ENCODE results near the gene TMCC3. TPM values are rescaled to one million over a fixed set of nuclear protein-coding genes. Genes with fewer than 3 reads are reported as not detected.

TMCC3 gene
- total and polyA plus RNA-seq, 9 of the 15 experiments (the other 6 are each of a cell fraction or from before 2014, with no cell fraction given): not detected

DNA sequence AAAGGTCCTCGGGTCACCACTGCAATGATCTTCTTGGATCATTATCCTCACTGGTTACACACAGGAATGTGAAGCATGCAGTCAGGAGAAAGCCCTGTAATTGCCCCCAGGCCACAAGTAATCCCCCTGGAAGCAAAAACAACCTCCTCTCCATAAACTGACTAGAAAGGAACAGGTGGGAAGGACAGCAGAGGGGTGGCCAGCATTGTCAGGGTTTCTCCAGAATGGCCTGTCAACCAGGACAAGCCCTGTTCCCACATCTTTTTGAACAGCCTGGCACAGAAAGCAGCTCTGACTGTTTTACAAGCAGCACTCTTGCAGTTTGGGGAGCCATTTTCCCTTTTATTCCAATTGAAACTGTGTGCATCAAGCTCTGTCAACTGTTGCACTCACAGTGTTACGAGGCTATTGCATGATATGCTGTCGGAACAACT is 36.1 kb downstream of the TMCC3 start:
- ATAC-seq (no peak), DNase-seq (ENCODE audit: extremely low read depth in 1 of 4, low spot score in 3 of 4) (no peak), FAIRE-seq (no peak)
- H2AFZ ChIP-seq (ENCODE audit: low read depth, low read length): no peak overlapping the region
- H3K9ac ChIP-seq (ENCODE audit: insufficient read depth in 1 of 2, low read depth in 2 of 2, low read length in 2 of 2): no peak overlapping the region
- H3K79me2 ChIP-seq (ENCODE audit: control insufficient read depth, insufficient read depth, low read length): no peaks in the 10 kb centered on the region
- CTCF ChIA-PET (ENCODE audit: low intra/inter-chr PET ratio): no interaction called here
- WGBS (ENCODE audit: insufficient coverage, low coverage, missing lambda C conversion rate): 0% methylated on average over 3 of the region's 3 CpGs
- no peak overlapping the region for H3K4me2 ChIP-seq (ENCODE audit: insufficient read depth, low read length)
- H4K20me1 ChIP-seq (replicated peaks; ENCODE audit: control insufficient read depth, insufficient read depth, low read length): peaks cover 12% of the 10 kb centered on the region
- H3K27me3 ChIP-seq (ENCODE audit: control insufficient read depth in 2 of 2, insufficient read depth in 2 of 2, low read length in 2 of 2): peaks cover 2 to 13% of the 10 kb centered on the region in 2 experiments; a peak in 2 of 5 replicates
- BruUV-seq (replicated peaks): no TSS peak
- H3K27ac ChIP-seq (ENCODE audit: extremely low read depth, low read depth, low read length): no peak overlapping the region
- no peaks in the 10 kb centered on the region for H3K9me3 ChIP-seq (replicated peaks; ENCODE audit: control insufficient read depth, insufficient read depth, low read depth, low read length)
- POLR2A ChIA-PET: interaction anchor here (0.6 to 0.7 kb wide), 2 partner anchors 15 to 1195 kb away, joined by 3 read pairs; no protein-coding TSS in a partner anchor
- H3K4me1 ChIP-seq (replicated peaks in 1 of 2; ENCODE audit: control insufficient read depth in 2 of 2, insufficient read depth in 2 of 2, low read length in 2 of 2): peaks cover 9 to 18% of the 10 kb centered on the region in 2 experiments; a peak in 4 of 5 replicates
- H3K36me3 ChIP-seq (ENCODE audit: control insufficient read depth, insufficient read depth, low read length): no peaks in the 10 kb centered on the region
- intact Hi-C loops (cut with micrococcal nuclease): no loop called here
- H3K4me3 ChIP-seq: no peak overlapping the region
- in situ Hi-C loops (cut with MboI): no loop called here
- H3K9me1 ChIP-seq (ENCODE audit: control insufficient read depth, insufficient read depth, low read length): no peaks in the 10 kb centered on the region
- TF ChIP-seq, protein P1, sequence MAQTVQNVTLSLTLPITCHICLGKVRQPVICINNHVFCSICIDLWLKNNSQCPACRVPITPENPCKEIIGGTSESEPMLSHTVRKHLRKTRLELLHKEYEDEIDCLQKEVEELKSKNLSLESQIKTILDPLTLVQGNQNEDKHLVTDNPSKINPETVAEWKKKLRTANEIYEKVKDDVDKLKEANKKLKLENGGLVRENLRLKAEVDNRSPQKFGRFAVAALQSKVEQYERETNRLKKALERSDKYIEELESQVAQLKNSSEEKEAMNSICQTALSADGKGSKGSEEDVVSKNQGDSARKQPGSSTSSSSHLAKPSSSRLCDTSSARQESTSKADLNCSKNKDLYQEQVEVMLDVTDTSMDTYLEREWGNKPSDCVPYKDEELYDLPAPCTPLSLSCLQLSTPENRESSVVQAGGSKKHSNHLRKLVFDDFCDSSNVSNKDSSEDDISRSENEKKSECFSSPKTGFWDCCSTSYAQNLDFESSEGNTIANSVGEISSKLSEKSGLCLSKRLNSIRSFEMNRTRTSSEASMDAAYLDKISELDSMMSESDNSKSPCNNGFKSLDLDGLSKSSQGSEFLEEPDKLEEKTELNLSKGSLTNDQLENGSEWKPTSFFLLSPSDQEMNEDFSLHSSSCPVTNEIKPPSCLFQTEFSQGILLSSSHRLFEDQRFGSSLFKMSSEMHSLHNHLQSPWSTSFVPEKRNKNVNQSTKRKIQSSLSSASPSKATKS (CRISPR knock-in tag; IDR thresholded peaks at IDR 0.05): no peak
- TF ChIP-seq, protein P2, sequence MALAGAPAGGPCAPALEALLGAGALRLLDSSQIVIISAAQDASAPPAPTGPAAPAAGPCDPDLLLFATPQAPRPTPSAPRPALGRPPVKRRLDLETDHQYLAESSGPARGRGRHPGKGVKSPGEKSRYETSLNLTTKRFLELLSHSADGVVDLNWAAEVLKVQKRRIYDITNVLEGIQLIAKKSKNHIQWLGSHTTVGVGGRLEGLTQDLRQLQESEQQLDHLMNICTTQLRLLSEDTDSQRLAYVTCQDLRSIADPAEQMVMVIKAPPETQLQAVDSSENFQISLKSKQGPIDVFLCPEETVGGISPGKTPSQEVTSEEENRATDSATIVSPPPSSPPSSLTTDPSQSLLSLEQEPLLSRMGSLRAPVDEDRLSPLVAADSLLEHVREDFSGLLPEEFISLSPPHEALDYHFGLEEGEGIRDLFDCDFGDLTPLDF (CRISPR knock-in tag; IDR thresholded peaks at IDR 0.05): no peak
- TF ChIP-seq, protein P3, sequence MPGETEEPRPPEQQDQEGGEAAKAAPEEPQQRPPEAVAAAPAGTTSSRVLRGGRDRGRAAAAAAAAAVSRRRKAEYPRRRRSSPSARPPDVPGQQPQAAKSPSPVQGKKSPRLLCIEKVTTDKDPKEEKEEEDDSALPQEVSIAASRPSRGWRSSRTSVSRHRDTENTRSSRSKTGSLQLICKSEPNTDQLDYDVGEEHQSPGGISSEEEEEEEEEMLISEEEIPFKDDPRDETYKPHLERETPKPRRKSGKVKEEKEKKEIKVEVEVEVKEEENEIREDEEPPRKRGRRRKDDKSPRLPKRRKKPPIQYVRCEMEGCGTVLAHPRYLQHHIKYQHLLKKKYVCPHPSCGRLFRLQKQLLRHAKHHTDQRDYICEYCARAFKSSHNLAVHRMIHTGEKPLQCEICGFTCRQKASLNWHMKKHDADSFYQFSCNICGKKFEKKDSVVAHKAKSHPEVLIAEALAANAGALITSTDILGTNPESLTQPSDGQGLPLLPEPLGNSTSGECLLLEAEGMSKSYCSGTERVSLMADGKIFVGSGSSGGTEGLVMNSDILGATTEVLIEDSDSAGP (CRISPR knock-in tag; IDR thresholded peaks at IDR 0.05): no peak
- TF ChIP-seq YBX1 (IDR thresholded peaks at IDR 0.05): no peak
- TF ChIP-seq CBFB (CRISPR knock-in tag; IDR thresholded peaks at IDR 0.05): no peak
- TF ChIP-seq, protein P4, sequence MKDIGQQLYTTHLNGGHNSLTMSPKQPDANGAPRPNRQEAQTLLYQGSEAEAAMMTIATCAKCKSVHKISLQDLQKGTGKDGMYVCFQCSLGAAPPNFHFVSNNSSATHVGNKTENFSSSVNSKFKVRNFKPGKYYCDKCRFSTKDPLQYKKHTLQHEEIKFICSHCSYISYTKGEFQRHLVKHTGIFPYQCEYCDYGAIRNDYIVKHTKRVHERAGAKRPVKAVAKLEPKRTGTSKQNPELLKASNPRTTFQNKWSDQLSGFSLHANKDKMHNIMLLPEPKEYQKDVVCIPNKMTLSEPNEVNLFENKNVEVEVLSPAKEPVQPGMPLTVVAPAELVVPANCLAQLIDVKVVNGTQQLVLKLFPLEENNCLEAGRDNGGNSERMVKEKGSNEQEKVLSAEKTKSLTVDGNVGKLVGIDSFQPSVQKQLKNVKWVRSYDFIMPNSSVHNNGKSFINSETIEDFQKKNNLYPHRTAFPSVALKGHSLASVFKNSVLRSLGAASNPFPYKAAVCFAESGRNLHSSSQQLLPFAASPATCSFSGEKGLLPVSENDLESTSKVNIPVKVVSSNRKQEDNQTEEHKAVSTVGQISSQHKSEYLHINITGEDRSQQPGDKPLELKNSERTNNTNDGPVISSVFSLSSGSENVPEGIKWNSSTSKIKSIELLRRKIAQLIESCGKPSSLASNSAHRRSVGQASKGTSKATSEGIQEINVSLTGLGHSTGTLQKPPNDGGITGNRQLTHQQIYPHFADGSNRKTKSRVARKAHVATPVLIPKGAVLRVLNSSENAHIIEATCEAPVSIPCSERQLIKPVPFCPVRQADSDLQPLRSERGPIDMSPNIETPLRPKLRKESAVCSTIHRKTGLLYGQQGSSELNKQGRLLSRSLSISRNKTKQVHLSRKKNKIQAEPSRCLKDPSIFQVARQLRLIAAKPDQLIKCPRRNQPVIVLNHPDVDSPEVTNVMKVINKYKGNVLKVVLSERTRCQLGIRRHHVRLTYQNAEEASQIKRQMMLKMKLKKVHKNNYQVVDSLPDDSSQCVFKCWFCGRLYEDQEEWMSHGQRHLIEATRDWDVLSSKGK (CRISPR knock-in tag; IDR thresholded peaks at IDR 0.05): no peak
- TF ChIP-seq, protein P5, sequence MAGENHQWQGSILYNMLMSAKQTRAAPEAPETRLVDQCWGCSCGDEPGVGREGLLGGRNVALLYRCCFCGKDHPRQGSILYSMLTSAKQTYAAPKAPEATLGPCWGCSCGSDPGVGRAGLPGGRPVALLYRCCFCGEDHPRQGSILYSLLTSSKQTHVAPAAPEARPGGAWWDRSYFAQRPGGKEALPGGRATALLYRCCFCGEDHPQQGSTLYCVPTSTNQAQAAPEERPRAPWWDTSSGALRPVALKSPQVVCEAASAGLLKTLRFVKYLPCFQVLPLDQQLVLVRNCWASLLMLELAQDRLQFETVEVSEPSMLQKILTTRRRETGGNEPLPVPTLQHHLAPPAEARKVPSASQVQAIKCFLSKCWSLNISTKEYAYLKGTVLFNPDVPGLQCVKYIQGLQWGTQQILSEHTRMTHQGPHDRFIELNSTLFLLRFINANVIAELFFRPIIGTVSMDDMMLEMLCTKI (IDR thresholded peaks at IDR 0.05; ENCODE audit: partially characterized antibody): no peak
- TF ChIP-seq HSF4 (CRISPR knock-in tag; IDR thresholded peaks at IDR 0.05; ENCODE audit: borderline replicate concordance): no peak
- no peak for TF ChIP-seq SPI1 (IDR thresholded peaks at IDR 0.05; ENCODE audit: borderline replicate concordance, low read depth, low read length)
- no peak for TF ChIP-seq DIDO1 (tag; IDR thresholded peaks at IDR 0.05; ENCODE audit: low read depth)
- TF ChIP-seq, protein P6, sequence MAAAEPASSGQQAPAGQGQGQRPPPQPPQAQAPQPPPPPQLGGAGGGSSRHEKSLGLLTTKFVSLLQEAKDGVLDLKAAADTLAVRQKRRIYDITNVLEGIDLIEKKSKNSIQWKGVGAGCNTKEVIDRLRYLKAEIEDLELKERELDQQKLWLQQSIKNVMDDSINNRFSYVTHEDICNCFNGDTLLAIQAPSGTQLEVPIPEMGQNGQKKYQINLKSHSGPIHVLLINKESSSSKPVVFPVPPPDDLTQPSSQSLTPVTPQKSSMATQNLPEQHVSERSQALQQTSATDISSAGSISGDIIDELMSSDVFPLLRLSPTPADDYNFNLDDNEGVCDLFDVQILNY (CRISPR knock-in tag; IDR thresholded peaks at IDR 0.05): no peak

Measured in K562 (cell line).